HG02610 (cell line): ENCODE measurements around the gene KAZN.

ENCODE experiments used
- ATAC-seq: cut with Tn5 transposase; IDR thresholded peaks from one replicate; pipeline ENCODE4 v1.9.1; 2021; ENCODE audit warnings: mild to moderate bottlenecking, moderate library complexity; ENCODE audit not compliant: unreplicated experiment

Gene KAZN

DNA sequence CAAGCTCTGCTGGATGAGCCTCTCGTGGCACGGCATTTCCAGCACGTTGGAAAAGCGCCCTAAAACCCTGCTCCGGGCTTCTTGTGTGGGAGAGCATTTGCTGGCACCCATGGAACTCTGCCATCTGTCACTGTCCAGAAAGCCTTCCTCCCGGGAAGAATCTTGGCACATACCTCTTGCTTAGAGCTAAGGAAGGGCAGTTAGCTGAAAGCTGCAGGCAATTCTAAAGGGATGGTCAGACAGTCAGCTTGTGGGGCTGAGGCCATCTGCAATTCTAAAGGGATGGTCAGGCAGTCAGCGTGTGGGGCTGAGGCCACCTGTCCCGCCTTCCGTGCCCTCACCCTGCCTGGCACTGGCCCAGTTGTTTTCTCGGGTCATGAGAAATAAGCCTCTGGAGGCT, 416.0 kb downstream of the KAZN start:
- ATAC-seq = no peak

DNA sequence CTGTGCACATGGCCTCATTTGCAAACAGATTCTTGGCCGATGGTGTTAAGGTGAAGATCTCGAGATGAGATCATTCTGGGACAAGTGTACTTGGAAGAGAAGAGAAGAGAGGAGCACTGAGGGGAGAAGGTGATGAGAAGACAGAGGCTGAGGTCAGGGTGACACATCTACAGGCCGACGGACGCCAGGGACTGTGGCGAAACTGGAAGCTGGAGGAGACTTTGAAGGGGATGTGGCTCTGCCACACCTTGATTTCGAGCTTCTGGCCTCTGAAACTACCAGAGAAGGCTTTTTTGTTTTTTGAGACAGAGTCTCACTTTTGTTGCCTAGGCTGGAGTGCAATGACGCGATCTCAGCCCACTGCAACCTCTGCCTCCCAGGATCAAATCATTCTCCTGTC, 417.5 kb downstream of the KAZN start:
- no peak for ATAC-seq

DNA sequence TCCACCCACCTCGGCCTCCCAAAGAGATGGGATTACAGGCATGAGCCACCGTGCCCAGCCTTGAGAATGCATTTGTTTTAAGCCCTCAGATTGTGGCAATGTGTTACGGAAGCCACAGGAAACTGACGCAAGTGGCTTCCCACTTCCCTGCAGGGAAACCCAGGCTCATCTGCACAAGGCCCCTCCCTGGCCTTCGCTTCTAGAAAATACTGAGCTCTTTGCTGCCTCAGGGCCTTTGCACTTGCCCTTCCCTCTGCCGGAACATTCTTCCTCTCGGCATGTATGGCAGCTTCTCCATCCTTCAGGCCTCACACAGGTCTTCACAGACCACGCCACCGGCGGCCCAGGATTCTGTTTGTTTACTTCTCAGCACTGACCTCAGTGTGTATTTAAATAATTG, 418.0 kb downstream of the KAZN start:
- no peak for ATAC-seq

DNA sequence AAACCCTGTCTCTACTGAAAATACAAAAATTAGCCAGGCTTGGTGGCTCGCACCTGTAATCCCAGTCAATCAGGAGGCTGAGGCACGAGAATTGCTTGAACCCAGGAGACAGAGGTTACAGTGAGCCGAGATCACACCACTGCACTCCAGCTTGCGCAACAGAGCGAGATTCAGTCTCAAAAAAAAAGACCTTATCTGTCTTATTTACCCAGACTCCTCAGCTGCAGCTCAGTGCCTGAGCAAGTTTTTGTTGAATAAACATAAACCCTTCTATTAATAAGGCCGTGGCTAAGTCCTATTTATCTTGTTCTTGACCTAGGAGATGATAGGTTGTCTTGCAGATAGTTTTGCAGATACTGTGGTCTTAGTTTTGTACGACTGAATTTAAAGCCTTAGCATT, 418.6 kb downstream of the KAZN start:
- ATAC-seq = no peak

DNA sequence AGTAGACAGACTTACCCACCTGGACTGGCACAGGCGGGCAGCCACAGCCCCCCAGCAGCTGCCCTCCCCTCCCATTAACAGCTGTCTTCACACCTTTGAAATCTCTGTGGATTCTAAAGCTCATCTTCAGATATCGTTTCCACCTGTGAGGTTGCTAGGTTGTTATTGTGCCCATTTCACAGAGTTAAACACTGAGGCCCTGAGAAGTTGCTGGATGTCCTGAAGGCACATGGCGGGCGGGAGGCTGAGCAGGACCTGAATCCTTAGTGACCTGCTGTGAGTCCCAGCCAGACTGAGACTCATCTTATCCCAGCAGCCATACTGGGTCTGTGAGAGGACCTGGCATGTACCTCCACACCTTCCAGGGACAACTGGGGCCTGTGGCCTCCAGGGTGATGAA, 420.3 kb downstream of the KAZN start:
- no peak for ATAC-seq

DNA sequence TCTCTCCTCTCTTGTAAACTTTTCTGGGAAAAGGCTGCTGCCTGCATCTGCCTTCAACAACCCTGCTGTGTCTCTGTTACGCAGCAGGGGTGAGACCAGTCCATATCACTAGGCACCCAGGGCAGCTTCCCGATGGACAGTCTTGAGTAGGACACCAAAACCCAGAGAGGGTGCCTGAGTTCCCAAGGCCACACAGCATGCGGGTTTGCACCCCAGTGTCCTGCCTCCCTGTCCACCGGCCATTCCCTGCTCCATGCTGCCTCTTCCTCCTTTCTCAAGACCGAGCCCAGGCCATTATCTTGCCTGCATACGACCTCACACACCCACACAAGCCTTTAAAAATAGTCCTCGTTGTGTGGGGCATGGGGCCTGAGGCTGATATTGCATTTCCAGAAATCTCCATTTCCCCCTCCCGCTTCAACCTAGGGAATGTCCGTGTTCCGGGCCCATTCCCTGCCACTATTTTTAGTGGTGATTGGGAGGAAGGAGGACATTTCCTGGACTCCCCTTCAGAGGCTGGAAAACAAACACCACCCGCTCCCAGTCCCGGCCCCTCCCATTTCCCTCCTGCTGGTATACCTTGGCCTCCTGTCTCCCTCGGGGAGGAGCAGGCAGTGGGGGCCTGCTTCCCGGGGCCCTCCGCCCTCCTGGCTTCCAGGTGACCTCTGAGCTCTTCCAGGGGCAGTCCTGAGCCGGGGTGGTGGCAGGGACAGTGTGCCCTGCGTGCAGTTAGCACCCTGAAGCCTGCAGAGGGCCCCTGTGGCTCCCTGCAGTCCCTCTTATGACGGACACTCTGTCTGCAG, 422.7 kb downstream of the KAZN start:
- ATAC-seq = no peak

DNA sequence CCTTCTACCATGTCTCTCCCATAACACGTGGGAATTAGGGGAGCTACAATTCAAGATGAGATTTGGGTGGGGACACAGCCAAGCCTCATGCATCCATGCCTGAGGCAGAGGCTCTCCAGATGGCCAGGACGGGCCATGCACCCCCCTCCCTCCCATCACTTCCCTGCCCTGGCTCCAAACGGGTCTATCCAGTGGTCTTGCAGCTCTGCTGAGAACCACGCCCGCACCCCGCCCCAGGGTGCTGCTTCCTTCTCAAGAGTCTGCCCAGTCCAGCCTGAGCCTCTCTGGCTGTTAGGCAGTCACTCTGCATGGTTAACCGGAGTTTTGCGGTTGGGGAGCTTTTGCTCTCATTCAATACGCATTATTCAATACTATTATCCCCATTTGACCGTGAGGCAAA, 423.6 kb downstream of the KAZN start:
- ATAC-seq = no peak

DNA sequence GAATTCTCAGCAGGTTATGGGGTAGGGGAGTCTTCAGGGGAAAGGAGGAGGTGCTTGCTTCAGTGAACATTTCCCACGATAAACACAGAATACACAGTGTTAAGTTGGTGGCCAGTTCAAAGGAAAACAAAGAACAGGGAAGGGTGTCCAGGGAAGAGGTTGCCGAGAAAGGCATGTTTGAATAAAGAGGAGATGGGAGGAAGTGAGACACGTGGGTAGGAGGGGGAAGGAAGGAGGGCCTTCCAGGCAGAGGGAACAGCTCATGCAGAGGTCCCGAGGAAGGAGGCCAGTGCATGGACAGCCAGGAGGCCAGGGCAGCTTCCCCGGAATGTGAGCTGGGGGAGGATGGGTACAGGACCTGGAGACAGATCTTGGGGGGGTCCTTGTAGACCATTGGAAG, 424.7 kb downstream of the KAZN start:
- ATAC-seq = no peak

DNA sequence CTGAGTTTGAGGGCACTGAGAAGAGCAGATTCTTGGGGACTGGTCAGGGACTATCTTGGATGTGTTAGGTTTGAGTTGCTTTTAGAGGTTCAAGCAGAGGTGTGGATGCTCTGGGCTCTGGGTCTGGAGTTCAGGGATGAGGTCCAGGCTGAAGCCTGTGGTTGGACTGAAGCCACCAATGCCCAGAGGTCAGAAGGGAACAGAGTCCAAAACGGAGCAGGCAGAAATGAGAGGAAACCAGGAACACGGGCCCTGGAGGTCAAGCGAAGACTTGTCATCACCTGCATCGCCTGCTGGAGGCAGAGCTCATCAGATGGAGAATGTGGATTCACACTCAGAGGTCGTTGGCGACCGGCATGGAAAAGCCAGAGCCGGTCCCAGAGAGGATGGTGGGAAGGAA, 425.5 kb downstream of the KAZN start:
- no peak for ATAC-seq

DNA sequence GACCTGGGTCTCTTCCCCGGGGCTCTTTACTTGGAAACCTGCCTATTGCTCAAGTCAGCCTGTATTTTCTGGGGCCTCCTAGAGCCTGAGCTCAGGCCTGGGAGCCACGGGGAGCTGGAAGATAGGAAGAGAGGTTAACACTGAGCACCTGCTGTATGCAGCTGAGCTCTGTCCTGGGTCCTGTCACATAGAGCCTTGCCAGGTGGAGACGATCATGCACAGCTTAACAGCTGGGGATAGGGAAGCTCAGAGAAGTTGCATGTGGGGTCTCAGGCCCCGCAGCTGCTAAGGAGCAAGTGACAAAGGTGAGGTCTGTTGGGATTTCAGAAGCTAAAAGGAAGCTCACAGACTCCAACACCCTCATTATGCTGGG, 427.6 kb downstream of the KAZN start:
- ATAC-seq = no peak

DNA sequence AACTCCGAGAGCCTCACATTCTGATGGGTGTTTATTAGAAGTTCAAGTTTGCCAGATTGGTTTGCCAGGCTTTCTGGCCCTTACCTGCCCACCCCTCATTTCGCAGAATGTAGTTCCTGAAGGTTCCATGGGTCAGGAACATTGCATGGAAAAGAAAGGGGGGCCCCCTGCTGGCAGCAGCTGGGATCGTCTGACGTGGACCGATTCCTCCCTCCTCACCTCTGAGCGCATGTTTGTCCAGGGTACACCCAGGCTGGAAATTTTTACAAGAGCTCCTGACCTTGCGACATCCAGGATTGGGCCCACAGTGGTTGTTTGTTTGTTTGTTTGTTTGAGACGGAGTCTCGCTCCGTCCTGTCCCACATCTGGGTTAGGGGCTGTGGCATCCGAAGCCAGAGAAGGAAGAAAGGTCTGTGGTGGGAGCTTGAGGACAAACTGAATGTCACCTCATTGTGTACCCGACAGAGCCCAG, 429.1 kb downstream of the KAZN start:
- no peak for ATAC-seq

DNA sequence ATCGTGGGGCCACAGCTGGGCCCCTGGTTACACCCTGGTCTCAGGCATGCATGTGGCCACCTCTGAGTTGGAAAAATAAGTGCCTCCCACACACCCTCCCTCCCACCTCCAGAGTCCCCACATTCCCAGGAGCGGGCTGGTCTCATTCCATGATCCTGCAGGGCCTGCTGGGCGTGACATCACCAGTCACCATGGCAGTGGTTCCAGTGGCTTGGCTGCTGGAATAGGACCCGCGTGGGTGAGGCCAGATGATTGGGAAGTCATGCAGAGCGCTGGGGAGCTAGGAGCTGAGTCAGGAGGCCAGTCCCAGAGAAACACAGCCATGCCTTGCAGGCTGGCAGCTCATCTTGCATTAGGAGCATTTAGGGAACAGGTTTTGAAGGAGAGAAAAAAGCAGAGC, 429.6 kb downstream of the KAZN start:
- ATAC-seq = no peak

DNA sequence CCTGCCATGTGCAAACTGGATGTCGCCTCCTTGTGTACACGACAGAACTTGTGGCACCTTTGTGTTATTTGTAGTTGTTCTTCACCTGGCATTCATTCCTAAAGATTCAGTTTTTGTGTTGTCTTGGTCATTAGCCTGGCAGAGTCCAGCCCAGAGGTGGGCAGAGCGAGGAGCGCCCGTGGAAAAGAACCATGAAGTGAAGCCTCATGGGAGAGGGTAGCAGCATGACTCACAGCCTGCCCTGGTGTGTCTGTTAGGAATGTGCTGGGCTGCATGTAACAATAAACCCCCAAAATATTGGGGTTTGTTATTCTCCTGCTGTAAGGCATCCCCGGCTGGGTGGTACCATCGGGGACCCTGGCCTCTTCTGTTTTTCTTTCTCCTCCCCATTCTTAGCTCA, 430.1 kb downstream of the KAZN start:
- no peak for ATAC-seq

DNA sequence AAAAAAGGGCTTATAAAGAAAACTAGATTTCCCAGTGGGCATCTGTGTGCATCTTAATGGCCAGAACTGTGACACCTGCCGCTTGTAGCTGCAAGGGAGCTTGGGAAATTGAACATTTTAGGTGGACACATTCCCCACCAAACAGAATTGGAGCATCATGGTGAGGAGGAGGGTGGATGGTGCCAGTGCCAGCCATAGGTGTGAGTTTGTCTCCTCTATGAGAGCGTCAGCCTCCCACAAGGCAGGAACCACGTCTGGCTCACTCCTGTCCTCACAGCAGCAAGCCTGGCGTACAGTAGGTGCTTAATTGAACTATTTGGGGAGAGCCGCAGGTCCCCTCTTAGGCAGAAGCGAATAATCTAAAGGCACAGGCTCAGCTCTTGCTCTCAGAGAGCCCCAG, 430.6 kb downstream of the KAZN start:
- no peak for ATAC-seq

DNA sequence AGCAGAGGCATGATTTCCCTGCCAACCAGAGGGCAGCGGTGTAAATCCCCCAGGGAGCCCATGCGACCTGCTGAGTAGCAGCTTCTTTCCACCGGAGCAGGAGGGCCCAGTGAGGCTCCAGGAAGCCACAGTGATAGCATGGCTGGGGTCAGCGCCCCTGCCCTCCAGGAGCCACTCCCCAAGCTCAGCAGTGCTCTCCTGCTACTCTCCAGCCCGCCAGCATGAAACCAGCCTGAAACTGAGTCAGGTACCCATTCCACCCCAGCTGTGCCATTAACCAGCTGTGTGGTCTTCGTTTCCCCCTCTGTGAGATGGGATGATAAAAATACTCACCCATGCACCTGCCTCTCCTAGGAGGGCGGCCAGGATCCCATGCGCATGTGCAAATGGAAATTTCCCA, 431.3 kb downstream of the KAZN start:
- ATAC-seq = no peak

DNA sequence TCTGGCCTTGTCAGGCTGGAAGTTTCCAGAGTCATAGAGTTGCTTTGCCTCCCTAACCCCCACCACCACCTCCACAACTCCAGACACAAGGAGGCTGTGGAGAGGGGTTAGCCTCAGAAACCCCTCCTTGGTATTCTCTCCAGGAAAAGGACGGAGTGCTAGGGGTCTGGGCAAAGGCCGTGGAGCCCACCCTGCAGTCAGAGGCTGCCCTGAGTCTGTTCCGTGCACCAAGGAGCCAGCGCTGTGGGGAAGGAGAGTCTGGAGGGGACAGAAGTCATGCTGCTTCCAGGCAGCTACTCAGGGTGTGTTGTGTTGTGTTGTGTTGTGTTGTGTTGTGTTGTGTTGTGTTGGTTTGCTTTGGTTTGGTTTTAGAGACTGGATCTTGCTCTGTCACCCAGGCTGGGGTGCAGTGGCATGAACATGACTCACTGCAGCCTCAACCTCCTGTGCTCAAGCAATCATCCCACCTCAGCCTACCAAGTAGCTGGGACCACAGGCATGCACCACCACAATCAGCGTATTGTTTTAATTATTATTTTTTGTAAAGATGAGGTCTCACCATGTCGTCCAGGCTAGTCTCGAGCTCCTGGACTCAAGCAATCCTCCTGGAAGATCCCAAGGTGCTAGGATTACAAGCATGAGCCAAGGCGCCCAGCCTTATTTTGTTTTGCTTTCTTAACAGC, 432.9 kb downstream of the KAZN start:
- ATAC-seq = no peak

DNA sequence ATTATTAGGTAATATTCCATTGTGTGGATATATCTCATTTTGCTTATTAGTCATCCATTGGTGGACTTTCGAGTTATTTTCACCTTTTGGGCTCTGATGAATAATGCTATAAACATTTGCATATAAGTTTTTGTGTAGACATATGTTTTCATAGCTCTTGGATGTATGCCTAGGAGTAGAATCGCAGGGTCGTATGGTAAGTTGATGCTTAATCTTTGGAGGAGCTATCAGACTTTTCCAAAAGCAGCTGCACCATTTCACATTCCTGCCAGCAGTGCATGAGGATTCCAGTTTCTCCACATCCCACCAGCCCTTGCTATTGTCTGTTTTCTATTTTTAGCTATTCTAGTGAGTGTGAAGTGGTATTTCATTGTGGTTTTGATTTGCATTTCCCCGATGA, 434.8 kb downstream of the KAZN start:
- ATAC-seq = no peak

DNA sequence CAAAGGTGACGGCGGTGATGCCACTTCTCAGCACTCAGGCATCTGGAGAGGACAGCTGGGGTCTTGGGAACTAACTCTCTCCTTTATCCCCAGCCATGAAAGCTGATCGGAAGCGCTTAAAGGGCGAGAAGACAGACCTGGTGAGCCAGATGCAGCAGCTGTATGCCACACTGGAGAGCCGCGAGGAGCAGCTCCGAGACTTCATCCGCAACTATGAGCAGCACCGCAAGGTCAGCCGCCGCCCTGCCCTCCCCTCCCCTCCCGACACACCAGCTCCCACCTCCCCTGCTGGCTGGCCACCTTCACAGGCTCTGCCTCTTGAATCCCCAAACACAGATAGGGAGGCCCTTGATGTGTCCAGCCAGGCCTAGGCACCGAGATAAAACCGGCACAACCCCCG, 436.2 kb downstream of the KAZN start:
- ATAC-seq = no peak

DNA sequence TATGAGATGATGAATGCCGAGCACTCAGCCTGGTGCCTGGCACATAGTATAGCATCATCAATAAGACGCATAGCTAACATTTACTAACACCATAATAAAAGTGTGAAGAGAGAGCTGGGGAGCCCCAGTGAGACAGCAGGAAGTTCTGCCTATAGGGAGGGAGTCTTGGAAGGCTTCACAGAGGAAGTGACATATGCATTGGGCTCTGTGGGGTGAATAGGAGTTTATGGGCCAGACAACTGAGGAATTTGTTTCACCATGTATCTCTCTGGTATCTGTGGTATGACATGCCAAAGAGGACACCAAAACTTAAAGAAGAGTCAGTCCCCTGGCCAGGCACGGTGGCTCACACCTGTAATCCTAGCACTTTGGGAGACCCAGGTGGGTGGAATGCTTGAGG, 436.8 kb downstream of the KAZN start:
- no peak for ATAC-seq

DNA sequence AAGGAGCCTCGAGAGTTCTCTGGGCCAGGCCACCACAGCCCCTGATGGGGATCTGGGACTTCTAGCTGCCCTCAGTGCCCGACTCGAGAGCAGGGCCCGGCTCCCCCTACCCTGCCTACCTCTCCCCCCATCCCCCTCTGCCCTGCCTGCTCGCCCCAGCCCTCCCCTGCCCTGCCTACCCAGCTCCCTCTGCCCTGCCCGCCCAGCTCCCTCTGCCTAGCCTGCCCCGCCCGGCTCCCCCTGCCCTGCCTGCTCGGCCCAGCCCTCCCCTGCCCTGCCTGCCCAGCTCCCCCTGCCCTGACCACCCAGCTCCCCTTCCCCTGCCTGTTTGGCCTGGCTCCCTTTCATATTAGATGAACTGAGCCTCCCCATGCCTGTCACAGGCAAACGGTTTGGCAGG, 437.6 kb downstream of the KAZN start:
- ATAC-seq = no peak

DNA sequence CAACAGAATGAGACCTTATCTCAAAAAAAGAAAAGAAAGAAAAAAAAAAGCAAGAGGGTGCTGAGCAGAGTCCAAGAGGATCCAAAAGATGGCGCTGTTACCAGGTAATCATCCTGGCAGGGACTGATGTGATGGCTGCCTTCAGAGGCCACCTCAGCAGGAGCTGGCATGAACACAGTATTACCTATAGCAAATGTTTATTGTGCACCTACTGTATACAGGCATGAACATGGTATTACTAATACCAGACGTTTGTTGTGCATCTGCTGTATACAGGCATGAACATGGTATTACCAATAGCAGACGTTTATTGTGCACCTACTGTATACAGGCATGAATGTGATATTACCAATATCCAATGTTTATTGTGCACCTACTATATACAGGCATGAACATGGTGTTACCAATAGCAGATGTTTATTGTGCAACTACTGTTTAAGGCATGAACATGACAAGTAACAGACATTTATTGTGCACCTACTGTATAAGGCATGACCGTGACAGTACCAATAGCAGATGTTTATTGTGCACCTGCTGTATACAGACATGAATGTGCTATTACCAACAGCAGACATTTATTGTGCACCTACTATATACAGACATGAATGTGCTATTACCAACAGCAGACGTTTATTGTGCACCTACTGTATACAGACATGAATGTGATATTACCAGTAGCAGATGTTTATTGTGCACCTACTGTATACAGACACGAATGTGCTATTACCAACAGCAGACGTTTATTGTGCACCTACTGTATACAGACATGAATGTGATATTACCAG, 439.9 kb downstream of the KAZN start:
- no peak for ATAC-seq
